GM12891 (cell line): ENCODE results near the gene NME3.

Experiments
- PAX5 ChIP-seq: IDR thresholded peaks from 2 replicates; pipeline ENCODE4 v1.6.1; 2011; ENCODE audit warnings: low read length, moderate library complexity, mild to moderate bottlenecking; ENCODE audit not compliant: insufficient read depth, severe bottlenecking
- POLR2A ChIP-seq: IDR thresholded peaks from 2 replicates; pipeline ENCODE4 v1.6.1; 2011; ENCODE audit warnings: low read depth, low read length, control low read depth
- POLR2AphosphoS5 ChIP-seq: IDR thresholded peaks from 2 replicates; pipeline ENCODE4 v1.6.1; 2011; ENCODE audit warnings: low read depth, low read length, control low read depth
- POU2F2 ChIP-seq: IDR thresholded peaks from 2 replicates; pipeline ENCODE4 v1.6.1; 2011; ENCODE audit warnings: low read depth, mild to moderate bottlenecking, control low read depth, low read length, moderate library complexity
- SPI1 ChIP-seq: IDR thresholded peaks from 2 replicates; pipeline ENCODE4 v1.6.1; 2011; ENCODE audit warnings: low read depth, low read length, control low read depth
- TAF1 ChIP-seq: IDR thresholded peaks from 2 replicates; pipeline ENCODE4 v1.6.1; 2011; ENCODE audit warnings: low read depth, low read length, control low read depth

- TF ChIP-seq TAF1 (no peak), POU2F2 (no peak), POLR2AphosphoS5 (no peak), POLR2A (no peak), SPI1 (no peak), PAX5 (no peak)
Measured at GRCh38 chr16:1729445-1729844, 41.9 kb downstream of the NME3 start.
